H9 (cell line): ENCODE data around the gene SLCO3A1. TPM values are rescaled to one million over a fixed set of nuclear protein-coding genes. Genes with fewer than 3 reads are reported as not detected.

Experiments used
- DNase-seq: peaks from one replicate; pipeline ENCODE4 v3.0.0-alpha.2; 2017
- H2AFZ ChIP-seq: one replicate; pipeline ENCODE4 v1.6.1; 2013; ENCODE audit warnings: mild to moderate bottlenecking, low read length, control low read depth, moderate library complexity
- H2AK5ac ChIP-seq: 2 replicates; pipeline ENCODE4 v1.6.1; 2013; ENCODE audit warnings: low read length, control low read depth, mixed read lengths; ENCODE audit not compliant: insufficient read length
- H2BK120ac ChIP-seq: one replicate; pipeline ENCODE4 v1.6.1; 2013; ENCODE audit warnings: low read depth, mild to moderate bottlenecking, low read length, control low read depth, inconsistent platforms; ENCODE audit not compliant: poor library complexity, severe bottlenecking
- H2BK12ac ChIP-seq: 2 replicates; pipeline ENCODE4 v1.6.1; 2013; ENCODE audit warnings: low read length, control low read depth, mixed read lengths, low read depth; ENCODE audit not compliant: insufficient read length
- H2BK15ac ChIP-seq: 2 replicates; pipeline ENCODE4 v1.6.1; 2013; ENCODE audit warnings: low read depth, low read length, control low read depth
- H2BK20ac ChIP-seq: one replicate; pipeline ENCODE4 v1.6.1; 2013; ENCODE audit warnings: low read depth, mild to moderate bottlenecking, low read length, control low read depth, inconsistent platforms; ENCODE audit not compliant: poor library complexity, severe bottlenecking
- H2BK5ac ChIP-seq: 2 replicates; pipeline ENCODE4 v1.6.1; 2013; ENCODE audit warnings: low read length, control low read depth, mixed read lengths; ENCODE audit not compliant: insufficient read length
- H3K14ac ChIP-seq: 2 replicates; pipeline ENCODE4 v1.6.1; 2013; ENCODE audit warnings: low read length, control low read depth; ENCODE audit not compliant: insufficient read depth
- H3K18ac ChIP-seq: 2 replicates; pipeline ENCODE4 v1.6.1; 2013; ENCODE audit warnings: low read depth, mild to moderate bottlenecking, mixed read lengths, low read length, control low read depth; ENCODE audit not compliant: insufficient read length
- H3K23ac ChIP-seq: 2 replicates; pipeline ENCODE4 v1.6.1; 2013; ENCODE audit warnings: low read length, control low read depth, mixed read lengths, low read depth; ENCODE audit not compliant: insufficient read length
- H3K23me2 ChIP-seq: 2 replicates; pipeline ENCODE4 v1.6.1; 2013; ENCODE audit warnings: low read depth, mild to moderate bottlenecking, mixed read lengths, low read length, control low read depth; ENCODE audit not compliant: insufficient read length, poor library complexity, severe bottlenecking
- H3K27ac ChIP-seq: 2 replicates; pipeline ENCODE4 v1.5.1; 2013; ENCODE audit warnings: low read length, control low read depth, mixed read lengths, low read depth; ENCODE audit not compliant: insufficient read length
- H3K27me3 ChIP-seq: 2 replicates; pipeline ENCODE4 v1.6.1; 2013; ENCODE audit warnings: low read length, control low read depth, inconsistent platforms; ENCODE audit not compliant: insufficient read depth
- H3K4ac ChIP-seq: 2 replicates; pipeline ENCODE4 v1.6.1; 2013; ENCODE audit warnings: low read depth, mild to moderate bottlenecking, control low read depth, inconsistent platforms, low read length, moderate library complexity
- H3K4me1 ChIP-seq: 2 replicates; pipeline ENCODE4 v1.6.1; 2013; ENCODE audit warnings: low read length, control low read depth, inconsistent platforms; ENCODE audit not compliant: insufficient read depth
- H3K4me2 ChIP-seq: 2 replicates; pipeline ENCODE4 v1.6.1; 2013; ENCODE audit warnings: low read length, control low read depth, mixed read lengths; ENCODE audit not compliant: insufficient read length, insufficient read depth
- H3K56ac ChIP-seq: 2 replicates; pipeline ENCODE4 v1.6.1; 2013; ENCODE audit warnings: low read depth, mild to moderate bottlenecking, mixed read lengths, low read length, control low read depth; ENCODE audit not compliant: insufficient read length
- H3K79me1 ChIP-seq: 2 replicates; pipeline ENCODE4 v1.6.1; 2013; ENCODE audit warnings: low read depth, mild to moderate bottlenecking, moderate library complexity, low read length, control low read depth, inconsistent platforms; ENCODE audit not compliant: insufficient read depth, poor library complexity, severe bottlenecking
- H3K79me2 ChIP-seq: 2 replicates; pipeline ENCODE4 v1.6.1; 2013; ENCODE audit warnings: low read length, control low read depth, inconsistent platforms; ENCODE audit not compliant: insufficient read depth
- H3K9ac ChIP-seq: 2 replicates; pipeline ENCODE4 v1.6.1; 2013; ENCODE audit warnings: low read length, control low read depth, mixed read lengths; ENCODE audit not compliant: insufficient read length; ENCODE audit errors: extremely low read depth
- H3K9me3 ChIP-seq: one replicate; pipeline ENCODE4 v1.6.1; 2013; ENCODE audit warnings: low read depth, low read length, inconsistent platforms; ENCODE audit not compliant: control insufficient read depth
- H3T11ph ChIP-seq: one replicate; pipeline ENCODE4 v1.6.1; 2013; ENCODE audit warnings: mild to moderate bottlenecking, low read length, control low read depth, inconsistent platforms
- H4K20me1 ChIP-seq: one replicate; pipeline ENCODE4 v1.6.1; 2013; ENCODE audit not compliant: control insufficient read depth, insufficient read length, insufficient read depth
- H4K5ac ChIP-seq: 2 replicates; pipeline ENCODE4 v1.6.1; 2013; ENCODE audit warnings: low read depth, mild to moderate bottlenecking, mixed read lengths, low read length, control low read depth; ENCODE audit not compliant: insufficient read length
- H4K8ac ChIP-seq: replicated peaks from 2 replicates; pipeline ENCODE4 v1.6.1; 2013; ENCODE audit warnings: low read length, control low read depth, mixed read lengths, low read depth; ENCODE audit not compliant: insufficient read length
- H4K91ac ChIP-seq: 2 replicates; pipeline ENCODE4 v1.6.1; 2013; ENCODE audit warnings: low read depth, mild to moderate bottlenecking, moderate library complexity, mixed read lengths, low read length, control low read depth; ENCODE audit not compliant: insufficient read length
- H3K27ac Mint-ChIP-seq, 3 experiments: 2 replicates in 2 of 3; 3 replicates in 1 of 3; pipeline ENCODE4 v1.8.0; 2020 to 2021; ENCODE audit warnings: mixed read lengths in 3 of 3, mild to moderate bottlenecking in 1 of 3, moderate library complexity in 1 of 3
- H3K27me3 Mint-ChIP-seq: 2 replicates; pipeline ENCODE4 v1.8.0; 2021; ENCODE audit warnings: low read depth, mild to moderate bottlenecking, moderate library complexity, mixed read lengths
- H3K36me3 Mint-ChIP-seq, 3 experiments: 2 replicates in 2 of 3; 3 replicates in 1 of 3; pipeline ENCODE4 v1.8.0; 2020 to 2021; ENCODE audit warnings: low read depth in 3 of 3, mixed read lengths in 3 of 3; ENCODE audit not compliant: insufficient read depth in 1 of 3
- H3K4me1 Mint-ChIP-seq, 2 experiments: 2 replicates each; pipeline ENCODE4 v1.8.0; 2020; ENCODE audit warnings: mixed read lengths in 2 of 2
- H3K4me3 Mint-ChIP-seq, 2 experiments: 2 replicates in 1 of 2; 3 replicates in 1 of 2; pipeline ENCODE4 v1.8.0; 2020 to 2021; ENCODE audit warnings: mild to moderate bottlenecking in 2 of 2, mixed read lengths in 2 of 2, moderate library complexity in 1 of 2
- H3K9me3 Mint-ChIP-seq, 2 experiments: 2 replicates in 1 of 2; 3 replicates in 1 of 2; pipeline ENCODE4 v1.8.0; 2020; ENCODE audit warnings: mild to moderate bottlenecking in 2 of 2, mixed read lengths in 2 of 2, moderate library complexity in 1 of 2
- CTCF ChIP-seq: fragments of 200-600 bp; sonication (generic); conservative IDR thresholded peaks from 3 replicates; pipeline ENCODE4 v1.8.0; 2021; ENCODE audit warnings: antibody characterized with exemption, mild to moderate bottlenecking
- WGBS: extraction: QIAGEN DNeasy Blood & Tissue Kit; methylation state at CpG from one replicate; pipeline ENCODE4 v1.1.7; 2013; ENCODE audit warnings: missing lambda C conversion rate, low lambda C conversion rate, mixed read lengths; ENCODE audit not compliant: insufficient read length; ENCODE audit errors: extremely low coverage; 5-methylcytosine and 5-hydroxymethylcytosine counted together
- total RNA-seq: library from RNA; stranded (reverse); gene quantifications from 2 replicates; pipeline ENCODE4 v1.2.1, GENCODE V29; 2021

Gene SLCO3A1
- total RNA-seq, 1 experiment from 2014 or later, result 9.4 TPM

GRCh38 chr15:92095693-92096092 is 242.2 kb downstream of the SLCO3A1 start:
- Histone ChIP-seq H2BK15ac (no peak overlapping the region), H4K20me1 (no peaks in the 10 kb centered on the region), H4K5ac (no peak overlapping the region), H2BK120ac (no peak overlapping the region), H4K8ac (no peak overlapping the region), H3T11ph (no peak overlapping the region), H3K4me1 (no peaks in the 10 kb centered on the region; the same call in 1 of the 2 replicates), H3K9ac (no peak overlapping the region), H4K91ac (no peak overlapping the region), H3K27ac (no peak overlapping the region), H3K18ac (no peak overlapping the region), H3K9me3 (no peaks in the 10 kb centered on the region), H3K27me3 (no peaks in the 10 kb centered on the region), H2BK5ac (no peak overlapping the region), H2AK5ac (no peak overlapping the region), H2BK20ac (no peak overlapping the region), H3K79me1 (no peaks in the 10 kb centered on the region), H3K4ac (no peak overlapping the region), H3K23me2 (no peaks in the 10 kb centered on the region), H2BK12ac (no peak overlapping the region), H3K23ac (no peak overlapping the region), H3K4me2 (no peak overlapping the region), H2AFZ (no peak overlapping the region), H3K79me2 (no peaks in the 10 kb centered on the region), H3K14ac (no peak overlapping the region), H3K56ac (no peak overlapping the region)
- Mint-ChIP-seq H3K27me3 (no peaks in the 10 kb centered on the region), H3K36me3 (peaks cover 0 to 1% (median 0%) of the 10 kb centered on the region in 3 experiments; a peak in 3 of 7 replicates), H3K4me1 (peaks cover 24 to 37% of the 10 kb centered on the region in 2 experiments), H3K27ac (no peak overlapping the region; a peak in 1 of 7 replicates), H3K4me3 (no peak overlapping the region), H3K9me3 (no peaks in the 10 kb centered on the region; a peak in 1 of 5 replicates)
- no peak for DNase-seq
- WGBS, result no CpG with 5 or more reads among the region's 4 CpGs
- TF ChIP-seq CTCF, result no peak
